ENCODE data around the gene CA4. TPM values are rescaled to one million over a fixed set of nuclear protein-coding genes. Genes with fewer than 3 reads are reported as not detected.

The CA4 gene
- total and polyA plus RNA-seq, 4 donors: 0.14 to 0.67 (median 0.44) TPM

DNA sequence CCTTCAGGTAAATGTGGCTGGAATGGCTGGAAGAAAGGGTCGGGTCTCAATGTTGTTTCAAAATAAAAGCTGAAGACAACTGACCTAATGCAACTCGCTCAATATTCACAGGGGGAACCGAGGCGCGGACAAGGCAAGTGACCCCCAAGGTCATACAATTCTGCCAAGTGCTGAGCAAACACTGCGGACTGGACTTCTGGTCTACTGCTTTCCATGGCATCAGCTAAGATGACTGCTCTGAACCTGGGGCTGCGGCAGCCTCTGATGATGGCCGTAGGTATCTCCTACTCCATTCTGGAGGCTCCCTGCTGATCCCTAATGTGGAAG lies 21.9 kb downstream of the CA4 start:
- no peak overlapping the region for H3K4me3 ChIP-seq (ENCODE audit: low read depth in 1 of 3, low read length in 3 of 3)
- DNase-seq (ENCODE audit: low spot score): no peak
- H3K9ac ChIP-seq (ENCODE audit: low read depth in 1 of 2, low read length in 2 of 2): no peak overlapping the region
- H3K9me3 ChIP-seq (ENCODE audit: control insufficient read depth in 4 of 4, low read length in 3 of 4): no peaks in the 10 kb centered on the region
- H3K36me3 ChIP-seq (ENCODE audit: control insufficient read depth in 4 of 4, insufficient read depth in 3 of 4, low read depth in 1 of 4, low read length in 3 of 4): no peaks in the 10 kb centered on the region
- TF ChIP-seq HNF4A (conservative IDR thresholded peaks at IDR 0.05): peak in 1 of 2 donors; percentile 32
- no peak for TF ChIP-seq NR2F2 (IDR thresholded peaks at IDR 0.05)
- no peaks in the 10 kb centered on the region for H3K27me3 ChIP-seq (ENCODE audit: control insufficient read depth in 4 of 4, insufficient read depth in 4 of 4, low read length in 3 of 4)
- 51% methylated on average over 8 of the region's 8 CpGs for WGBS
- H3K27ac ChIP-seq (ENCODE audit: low read depth in 1 of 2, low read length in 2 of 2): no peak overlapping the region
- peaks cover 1 to 38% (median 26%) of the 10 kb centered on the region in 4 donors for H3K4me1 ChIP-seq (ENCODE audit: control insufficient read depth in 4 of 4, insufficient read depth in 4 of 4, low read length in 3 of 4)

DNA sequence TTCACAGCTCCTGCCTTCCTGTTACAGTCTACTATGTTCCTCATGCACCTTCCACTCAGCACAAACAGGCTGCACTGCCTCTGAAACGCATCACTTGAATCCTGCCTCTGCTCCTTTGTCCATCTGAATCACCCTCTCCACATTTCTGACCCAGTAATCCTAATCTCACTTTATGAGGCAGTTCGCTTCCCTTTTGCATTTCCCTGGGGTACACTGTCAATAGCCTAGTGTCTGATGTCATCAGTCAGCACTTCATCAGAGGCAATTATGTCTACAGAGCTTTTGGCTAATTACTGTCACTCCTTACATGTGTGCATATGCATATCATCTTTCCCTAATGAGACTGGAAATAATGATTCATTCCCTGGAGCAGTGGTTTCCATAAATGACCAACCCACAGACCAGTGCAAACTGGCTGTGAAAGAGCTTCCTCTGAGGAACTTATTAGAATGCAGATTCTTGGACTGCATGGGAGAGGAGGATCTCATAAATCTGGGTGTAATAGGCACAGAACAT lies 23.6 kb downstream of the CA4 start:
- peaks cover 1 to 30% (median 18%) of the 10 kb centered on the region in 4 donors for H3K4me1 ChIP-seq (ENCODE audit: control insufficient read depth in 4 of 4, insufficient read depth in 4 of 4, low read length in 3 of 4)
- no peaks in the 10 kb centered on the region for H3K27me3 ChIP-seq (ENCODE audit: control insufficient read depth in 4 of 4, insufficient read depth in 4 of 4, low read length in 3 of 4)
- 82% methylated on average over 2 of the region's 2 CpGs for WGBS
- no peak overlapping the region for H3K27ac ChIP-seq (ENCODE audit: low read depth in 1 of 2, low read length in 2 of 2)
- TF ChIP-seq HNF4G (IDR thresholded peaks at IDR 0.05): no peak
- no peak for TF ChIP-seq FOXA1 (IDR thresholded peaks at IDR 0.05)
- no peak for TF ChIP-seq JUND (IDR thresholded peaks at IDR 0.05)
- TF ChIP-seq NR2F2 (IDR thresholded peaks at IDR 0.05): no peak
- TF ChIP-seq MAX (IDR thresholded peaks at IDR 0.05): no peak
- TF ChIP-seq ATF3 (IDR thresholded peaks at IDR 0.05): no peak
- TF ChIP-seq REST (IDR thresholded peaks at IDR 0.05): no peak
- no peak for TF ChIP-seq SP1 (IDR thresholded peaks at IDR 0.05)
- TF ChIP-seq GABPA (IDR thresholded peaks at IDR 0.05 in 1 of 2, conservative IDR thresholded peaks at IDR 0.05 in 1 of 2): no peak
- TF ChIP-seq TAF1 (conservative IDR thresholded peaks at IDR 0.05): no peak
- TF ChIP-seq RAD21 (IDR thresholded peaks at IDR 0.05): no peak
- TF ChIP-seq EGR1 (IDR thresholded peaks at IDR 0.05; ENCODE audit: low read depth in 2 of 2): no peak
- no peak for TF ChIP-seq RXRA (IDR thresholded peaks at IDR 0.05)
- TF ChIP-seq ZBTB33 (IDR thresholded peaks at IDR 0.05): no peak
- TF ChIP-seq FOXA2 (IDR thresholded peaks at IDR 0.05): no peak
- no peak for TF ChIP-seq YY1 (IDR thresholded peaks at IDR 0.05)
- TF ChIP-seq HNF4A (conservative IDR thresholded peaks at IDR 0.05): no peak
- TF ChIP-seq, protein P1, sequence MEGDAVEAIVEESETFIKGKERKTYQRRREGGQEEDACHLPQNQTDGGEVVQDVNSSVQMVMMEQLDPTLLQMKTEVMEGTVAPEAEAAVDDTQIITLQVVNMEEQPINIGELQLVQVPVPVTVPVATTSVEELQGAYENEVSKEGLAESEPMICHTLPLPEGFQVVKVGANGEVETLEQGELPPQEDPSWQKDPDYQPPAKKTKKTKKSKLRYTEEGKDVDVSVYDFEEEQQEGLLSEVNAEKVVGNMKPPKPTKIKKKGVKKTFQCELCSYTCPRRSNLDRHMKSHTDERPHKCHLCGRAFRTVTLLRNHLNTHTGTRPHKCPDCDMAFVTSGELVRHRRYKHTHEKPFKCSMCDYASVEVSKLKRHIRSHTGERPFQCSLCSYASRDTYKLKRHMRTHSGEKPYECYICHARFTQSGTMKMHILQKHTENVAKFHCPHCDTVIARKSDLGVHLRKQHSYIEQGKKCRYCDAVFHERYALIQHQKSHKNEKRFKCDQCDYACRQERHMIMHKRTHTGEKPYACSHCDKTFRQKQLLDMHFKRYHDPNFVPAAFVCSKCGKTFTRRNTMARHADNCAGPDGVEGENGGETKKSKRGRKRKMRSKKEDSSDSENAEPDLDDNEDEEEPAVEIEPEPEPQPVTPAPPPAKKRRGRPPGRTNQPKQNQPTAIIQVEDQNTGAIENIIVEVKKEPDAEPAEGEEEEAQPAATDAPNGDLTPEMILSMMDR (IDR thresholded peaks at IDR 0.05; ENCODE audit: low read depth, low read length, missing input control): no peak
- no peak for DNase-seq (ENCODE audit: low spot score)
- no peak overlapping the region for H3K9ac ChIP-seq (ENCODE audit: low read depth in 1 of 2, low read length in 2 of 2)
- H3K36me3 ChIP-seq (ENCODE audit: control insufficient read depth in 4 of 4, insufficient read depth in 3 of 4, low read depth in 1 of 4, low read length in 3 of 4): peaks cover 0 to 5% (median 2%) of the 10 kb centered on the region in 4 donors
- no peak overlapping the region for H3K4me3 ChIP-seq (ENCODE audit: low read depth in 1 of 3, low read length in 3 of 3)
- no peaks in the 10 kb centered on the region for H3K9me3 ChIP-seq (ENCODE audit: control insufficient read depth in 4 of 4, low read length in 3 of 4)

All from liver (tissue), 9 donors.